ENCODE measurements around the gene ANXA3. TPM values are rescaled to one million over a fixed set of nuclear protein-coding genes. Genes with fewer than 3 reads are reported as not detected.

Gene ANXA3
- total RNA-seq, 1 donor from 2014 or later = 39.6 TPM

GRCh38 chr4:78603384-78603783 lies 51.8 kb downstream of the ANXA3 start:
- DNase-seq (no peak), ATAC-seq (no peak)
- intact Hi-C loops (cut with micrococcal nuclease) = no loop called here

- DNase-seq = no peak
- no peak for ATAC-seq
- intact Hi-C loops (cut with micrococcal nuclease) = no loop called here
These were observed 53.4 kb downstream of the ANXA3 start for GRCh38 chr4:78604988-78605387.

- ATAC-seq (no peak), DNase-seq (no peak)
- intact Hi-C loops (cut with micrococcal nuclease) = no loop called here
These were observed 54.5 kb downstream of the ANXA3 start for GRCh38 chr4:78606035-78606434.

- intact Hi-C loops (cut with micrococcal nuclease) = no loop called here
- no peak for ATAC-seq
- no peak for DNase-seq
These were observed 55.0 kb downstream of the ANXA3 start for GRCh38 chr4:78606530-78607095.

GRCh38 chr4:78608684-78609083 lies 57.1 kb downstream of the ANXA3 start:
- intact Hi-C loops (cut with micrococcal nuclease) = no loop called here
- ATAC-seq = no peak
- DNase-seq = no peak

- DNase-seq (no peak), ATAC-seq (no peak)
- intact Hi-C loops (cut with micrococcal nuclease) = no loop called here
These were observed 58.0 kb downstream of the ANXA3 start for GRCh38 chr4:78609580-78609979.

- intact Hi-C loops (cut with micrococcal nuclease) = loop anchor here (10.0 kb wide), 1 partner anchor 164 kb away; the partner anchor contains the start of gene BMP2K
- ATAC-seq (no peak), DNase-seq (no peak)
These were observed 59.1 kb downstream of the ANXA3 start for GRCh38 chr4:78610546-78611214.

GRCh38 chr4:78611215-78611558 lies 59.6 kb downstream of the ANXA3 start:
- DNase-seq (no peak), ATAC-seq (no peak)
- intact Hi-C loops (cut with micrococcal nuclease) = loop anchor here (10.0 kb wide), 1 partner anchor 164 kb away; the partner anchor contains the start of gene BMP2K

- ATAC-seq = peak; percentile 82
- no peak for DNase-seq
- intact Hi-C loops (cut with micrococcal nuclease) = loop anchor here (2.0 to 10.0 kb wide), 2 partner anchors 162 to 252 kb away; partner anchors contain the start of gene BMP2K
These were observed 61.0 kb downstream of the ANXA3 start for GRCh38 chr4:78612398-78613178.

GRCh38 chr4:78613522-78614321 lies 62.2 kb downstream of the ANXA3 start:
- DNase-seq = no peak
- intact Hi-C loops (cut with micrococcal nuclease) = loop anchor here (2.0 to 10.0 kb wide), 2 partner anchors 161 to 251 kb away; partner anchors contain the start of gene BMP2K
- ATAC-seq = peak; percentile 88

GRCh38 chr4:78616046-78616498 lies 64.5 kb downstream of the ANXA3 start:
- intact Hi-C loops (cut with micrococcal nuclease) = loop anchor here (10.0 kb wide), 1 partner anchor 159 kb away; the partner anchor contains the start of gene BMP2K
- ATAC-seq = no peak

GRCh38 chr4:78618436-78618835 lies 66.9 kb downstream of the ANXA3 start:
- DNase-seq (no peak), ATAC-seq (no peak)
- intact Hi-C loops (cut with micrococcal nuclease) = loop anchor here (10.0 kb wide), 1 partner anchor 156 kb away; the partner anchor contains the start of gene BMP2K

More at GRCh38 chr4:78616046-78616498, 64.5 kb downstream of the ANXA3 start:
- DNase-seq = no peak

GRCh38 chr4:78621395-78621794 lies 69.8 kb downstream of the ANXA3 start:
- intact Hi-C loops (cut with micrococcal nuclease) = no loop called here
- no peak for ATAC-seq
- DNase-seq = no peak

GRCh38 chr4:78622253-78622979 lies 70.8 kb downstream of the ANXA3 start:
- no peak for DNase-seq
- no peak for ATAC-seq
- intact Hi-C loops (cut with micrococcal nuclease) = no loop called here

- intact Hi-C loops (cut with micrococcal nuclease) = no loop called here
- ATAC-seq (no peak), DNase-seq (no peak)
These were observed 72.5 kb downstream of the ANXA3 start for GRCh38 chr4:78624048-78624447.

GRCh38 chr4:78625073-78625472 lies 73.5 kb downstream of the ANXA3 start:
- intact Hi-C loops (cut with micrococcal nuclease) = no loop called here
- ATAC-seq (no peak), DNase-seq (no peak)

- intact Hi-C loops (cut with micrococcal nuclease) = no loop called here
- no peak for ATAC-seq
These were observed 75.7 kb downstream of the ANXA3 start for GRCh38 chr4:78627046-78627965.

More at GRCh38 chr4:78627046-78627965, 75.7 kb downstream of the ANXA3 start:
- DNase-seq = no peak
